IPS-11a (cell line): Measurements from ENCODE around the gene PHF21A.
"Not testable (repeated sequence)": the region's sequence is repeated elsewhere in the genome, so short reads cannot be mapped to it uniquely, and the experiment has no call there.

Experiments used
- H3K4me3 ChIP-seq: one replicate; pipeline ENCODE4 v1.5.1; 2013; ENCODE audit warnings: low read depth, low read length, control low read depth

PHF21A gene

DNA sequence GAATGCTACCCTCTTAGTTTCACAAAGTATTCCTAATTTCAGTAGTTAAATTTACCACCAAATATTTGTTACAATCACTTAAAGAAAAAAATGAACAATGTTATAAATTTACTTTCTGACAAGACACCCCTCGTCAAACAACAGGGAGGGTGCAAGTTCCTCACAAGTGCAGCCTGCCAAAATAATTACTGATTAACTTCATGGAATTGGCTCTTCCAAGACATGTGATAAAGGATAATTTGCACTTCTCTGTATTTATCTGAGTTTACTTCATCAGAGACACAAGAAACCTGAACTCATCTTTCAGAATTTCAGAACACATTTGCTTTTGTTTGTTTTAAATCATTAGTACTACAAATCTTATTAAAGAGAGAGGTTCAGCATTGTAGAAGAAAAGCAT is 132.3 kb downstream of the PHF21A start:
- no peak overlapping the region for H3K4me3 ChIP-seq

DNA sequence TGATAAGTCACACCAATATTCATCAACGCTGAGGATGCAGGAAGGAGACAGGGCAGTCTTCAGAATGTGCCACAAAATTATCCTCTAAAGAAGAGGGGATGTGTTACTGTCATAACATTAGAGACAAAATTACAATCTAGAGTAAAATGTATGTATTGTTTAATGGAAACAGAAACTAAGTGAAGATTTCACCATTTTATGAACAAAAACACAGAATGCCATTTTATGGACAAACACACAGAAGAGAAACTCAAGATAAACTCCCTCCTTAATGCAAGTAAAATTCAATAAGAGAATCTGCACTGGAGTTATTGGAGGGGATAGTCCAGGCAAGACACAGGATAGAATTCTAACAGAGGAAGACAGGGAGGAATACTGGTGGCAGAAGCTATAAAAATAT is 136.0 kb downstream of the PHF21A start:
- no peak overlapping the region for H3K4me3 ChIP-seq

DNA sequence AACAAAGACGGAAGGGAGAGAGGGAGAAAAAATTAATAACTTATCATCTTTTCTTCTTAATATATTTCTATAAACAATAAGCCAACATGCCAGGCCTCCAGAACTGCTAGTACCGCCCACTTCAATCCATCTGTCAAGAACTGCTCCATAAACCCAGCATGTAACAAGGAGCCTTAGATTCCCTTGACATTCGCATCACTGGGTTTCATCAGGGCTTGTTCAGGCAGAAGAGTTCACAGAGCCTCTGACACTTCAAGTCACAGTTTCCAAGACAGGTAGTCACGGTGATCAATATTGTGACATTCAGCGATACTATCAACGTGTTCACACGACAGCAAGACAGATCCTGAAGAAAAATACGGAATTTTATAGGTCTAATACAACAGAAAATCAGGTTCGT is 137.1 kb downstream of the PHF21A start:
- no peak overlapping the region for H3K4me3 ChIP-seq

DNA sequence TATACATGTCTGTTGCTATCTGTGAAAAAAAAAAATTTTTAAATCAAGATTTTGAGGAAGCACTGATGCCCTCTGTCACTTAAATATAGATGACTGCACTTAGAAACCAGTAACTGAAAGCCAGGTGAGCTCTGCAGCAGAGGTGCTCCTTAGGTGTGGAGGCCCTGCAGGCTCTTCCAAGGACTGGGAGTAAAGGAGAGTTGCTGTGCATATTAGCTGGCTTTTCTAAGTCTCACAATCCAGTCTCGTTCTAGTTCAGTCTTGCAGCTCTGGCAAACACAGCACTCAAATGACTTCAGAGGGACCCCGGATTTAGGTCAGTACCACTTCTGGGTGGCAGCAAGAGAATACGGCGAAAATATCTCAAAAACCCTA is 137.8 kb downstream of the PHF21A start:
- H3K4me3 ChIP-seq: no peak overlapping the region

DNA sequence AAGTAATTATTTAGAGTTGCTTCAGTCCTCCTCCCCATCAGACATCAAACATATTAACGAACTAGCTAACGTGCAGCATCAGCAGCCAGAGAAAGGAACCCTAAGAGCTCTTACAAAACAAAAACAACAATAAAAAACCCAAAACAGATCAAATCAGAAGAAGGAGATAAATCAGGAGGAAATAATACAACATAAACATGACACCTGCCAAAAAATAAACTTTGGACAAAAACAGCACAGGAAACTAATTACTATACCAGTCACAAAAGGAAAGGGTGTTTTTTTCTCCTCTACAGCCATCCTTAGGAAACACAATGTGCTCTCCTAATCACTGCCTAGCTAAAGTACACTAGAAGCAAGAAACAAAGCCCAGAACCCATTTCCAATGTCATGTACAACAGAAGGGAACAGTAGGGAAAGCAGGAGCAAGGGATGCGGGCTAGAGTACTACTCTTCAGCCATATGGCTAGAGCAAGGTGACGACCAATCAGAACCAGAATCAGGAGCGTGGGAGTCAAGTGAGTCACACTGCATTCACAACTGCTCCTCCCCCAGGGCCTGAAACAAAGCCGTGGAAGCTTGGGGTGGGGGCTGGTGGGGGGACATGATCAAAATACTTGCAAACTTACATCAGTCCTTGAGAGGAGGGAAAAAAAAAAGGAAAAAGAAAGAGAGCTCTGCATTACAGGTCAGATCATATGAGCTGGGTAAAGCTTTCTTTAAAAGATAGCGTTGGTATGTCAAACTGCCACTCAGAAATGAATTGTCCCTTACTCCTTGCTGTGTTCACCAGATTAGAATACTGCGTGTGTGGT is 138.4 kb downstream of the PHF21A start:
- no peak overlapping the region for H3K4me3 ChIP-seq

DNA sequence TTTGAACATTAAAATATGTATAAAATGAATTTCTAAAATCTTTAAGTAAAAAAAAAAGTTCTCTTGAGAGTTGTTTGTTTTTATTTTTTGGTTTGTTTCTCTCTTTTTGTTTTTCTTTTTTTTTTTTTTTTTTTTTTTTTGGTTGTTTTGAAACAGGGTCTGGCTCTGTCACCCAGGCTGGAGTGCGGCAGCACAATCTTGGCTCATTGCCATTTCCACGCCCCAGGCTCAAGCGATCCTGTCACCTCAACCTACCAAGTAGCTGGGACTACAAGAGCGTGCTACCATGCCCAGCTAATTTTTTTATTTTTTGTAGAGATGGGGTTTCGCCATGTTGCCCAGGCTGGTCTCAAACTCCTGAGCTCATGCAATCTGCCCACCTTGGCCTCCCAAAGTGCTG is 139.4 kb downstream of the PHF21A start:
- H3K4me3 ChIP-seq: not testable (repeated sequence)

DNA sequence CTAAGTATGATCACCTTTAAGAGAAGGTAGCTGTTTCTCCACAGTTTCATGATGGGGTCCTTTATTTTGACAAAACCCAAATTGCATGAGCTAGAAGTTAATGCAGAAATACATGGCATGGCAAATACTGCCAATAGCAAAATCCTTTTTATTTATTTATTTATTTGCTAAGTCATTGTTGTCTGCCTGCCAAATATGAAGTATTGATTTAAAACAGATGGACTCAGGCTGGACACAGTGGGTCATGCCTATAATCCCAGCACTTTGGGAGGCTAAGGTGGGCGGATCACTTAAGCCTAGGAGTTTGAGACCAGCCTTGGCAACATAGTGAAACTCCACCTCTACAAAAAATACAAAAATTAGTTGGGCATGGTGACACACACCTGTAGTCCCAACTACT is 146.4 kb downstream of the PHF21A start:
- no peak overlapping the region for H3K4me3 ChIP-seq

DNA sequence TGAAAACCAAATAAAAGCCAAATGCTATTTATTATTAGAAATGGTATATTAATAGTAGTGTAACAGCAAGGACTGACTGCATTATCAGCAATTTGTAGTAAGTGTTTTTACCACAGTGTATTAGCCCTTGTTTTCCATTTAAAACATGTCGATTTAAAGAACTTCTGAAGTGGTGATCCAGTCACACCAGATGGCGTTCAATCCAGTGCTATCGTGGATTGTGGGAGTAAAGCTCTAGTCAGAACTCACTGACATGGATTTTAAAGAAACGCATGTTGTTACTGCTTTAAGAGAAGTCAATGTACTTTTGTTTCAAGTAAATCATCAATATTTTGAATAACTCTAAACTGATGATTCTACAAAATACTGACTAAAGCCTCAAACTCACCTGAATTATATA is 147.7 kb downstream of the PHF21A start:
- H3K4me3 ChIP-seq: no peak overlapping the region

DNA sequence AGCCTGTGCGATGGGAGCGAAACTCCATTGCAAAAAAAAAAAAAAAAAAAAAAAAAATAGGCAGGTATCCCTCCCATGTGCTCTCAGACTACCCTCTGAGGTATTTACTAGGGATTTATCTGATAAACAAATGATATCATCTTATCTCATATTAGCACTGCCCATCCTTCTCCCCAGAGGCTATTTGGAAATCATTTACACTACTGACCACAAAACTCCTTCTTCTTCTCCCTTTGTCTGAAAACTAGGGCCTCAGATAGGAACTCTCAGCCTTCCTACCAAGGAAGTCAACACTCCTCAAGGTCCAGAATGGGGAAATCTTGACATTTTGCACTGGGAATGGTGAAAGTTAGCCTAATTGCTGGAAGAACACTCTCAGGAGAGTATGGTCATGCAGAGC is 152.4 kb downstream of the PHF21A start:
- H3K4me3 ChIP-seq: no peak overlapping the region

DNA sequence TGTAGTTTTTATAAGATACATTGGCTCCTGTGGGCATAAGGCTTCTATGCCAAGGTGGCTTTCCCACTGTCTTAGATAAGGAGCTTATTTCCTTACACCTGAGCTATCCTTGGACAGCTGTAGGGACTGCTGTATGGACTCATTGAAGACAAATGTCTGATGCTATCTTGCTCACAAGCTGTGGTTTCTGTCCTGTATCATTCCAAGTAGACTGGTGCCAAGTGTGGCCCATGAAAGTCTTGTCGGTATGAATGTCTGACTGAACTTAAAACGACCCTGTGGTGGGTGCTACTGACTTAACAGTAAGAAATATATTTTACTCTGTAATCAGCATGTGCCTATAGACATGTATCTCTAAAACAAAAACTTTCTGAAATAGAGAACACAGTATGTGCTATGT is 153.7 kb downstream of the PHF21A start:
- no peak overlapping the region for H3K4me3 ChIP-seq

DNA sequence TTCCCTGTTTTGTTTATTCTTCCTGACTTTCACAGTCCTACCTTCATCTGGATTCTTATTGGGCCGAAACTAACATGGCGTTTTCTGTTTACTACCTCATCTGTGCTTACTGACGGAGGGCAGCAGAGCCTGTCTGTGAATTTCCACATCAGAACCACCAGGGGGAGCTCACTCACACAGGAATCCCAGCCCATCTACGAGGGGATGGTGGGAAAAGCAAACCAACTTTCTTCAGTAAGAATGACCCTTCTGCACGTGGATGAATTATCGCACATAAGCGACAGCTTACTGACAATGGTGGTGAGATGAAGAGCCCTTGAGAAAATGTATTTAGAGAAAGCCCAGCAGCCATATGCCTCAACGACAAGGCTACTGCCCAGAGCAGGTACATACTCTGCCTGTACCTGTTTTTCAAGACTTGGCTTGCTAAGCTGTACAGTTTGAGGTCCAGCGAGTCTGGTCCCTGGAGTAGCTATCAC is 156.3 kb downstream of the PHF21A start:
- H3K4me3 ChIP-seq: no peak overlapping the region

DNA sequence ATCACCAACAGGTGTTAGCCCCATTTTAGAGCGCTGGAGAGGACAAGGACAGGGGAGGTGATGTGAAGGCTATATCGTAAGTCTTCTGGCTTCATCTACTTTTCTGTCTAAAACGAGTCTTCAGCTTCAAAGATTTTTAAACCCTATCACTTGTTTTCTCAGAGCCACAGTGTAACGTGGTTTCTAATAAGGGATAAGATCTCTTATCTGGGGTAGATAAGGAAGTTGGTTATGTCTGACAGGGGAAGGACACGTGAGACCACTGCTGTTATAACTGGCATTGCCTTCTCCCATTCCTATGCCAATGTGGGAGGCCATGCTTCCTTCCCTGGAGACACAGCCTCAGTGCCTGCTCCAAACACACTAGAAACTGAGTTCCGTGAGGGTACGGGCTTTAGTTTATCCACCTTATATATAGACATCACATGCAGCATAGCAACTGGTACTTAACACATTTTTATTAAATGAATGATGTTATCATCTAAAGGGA is 159.5 kb downstream of the PHF21A start:
- H3K4me3 ChIP-seq: no peak overlapping the region

DNA sequence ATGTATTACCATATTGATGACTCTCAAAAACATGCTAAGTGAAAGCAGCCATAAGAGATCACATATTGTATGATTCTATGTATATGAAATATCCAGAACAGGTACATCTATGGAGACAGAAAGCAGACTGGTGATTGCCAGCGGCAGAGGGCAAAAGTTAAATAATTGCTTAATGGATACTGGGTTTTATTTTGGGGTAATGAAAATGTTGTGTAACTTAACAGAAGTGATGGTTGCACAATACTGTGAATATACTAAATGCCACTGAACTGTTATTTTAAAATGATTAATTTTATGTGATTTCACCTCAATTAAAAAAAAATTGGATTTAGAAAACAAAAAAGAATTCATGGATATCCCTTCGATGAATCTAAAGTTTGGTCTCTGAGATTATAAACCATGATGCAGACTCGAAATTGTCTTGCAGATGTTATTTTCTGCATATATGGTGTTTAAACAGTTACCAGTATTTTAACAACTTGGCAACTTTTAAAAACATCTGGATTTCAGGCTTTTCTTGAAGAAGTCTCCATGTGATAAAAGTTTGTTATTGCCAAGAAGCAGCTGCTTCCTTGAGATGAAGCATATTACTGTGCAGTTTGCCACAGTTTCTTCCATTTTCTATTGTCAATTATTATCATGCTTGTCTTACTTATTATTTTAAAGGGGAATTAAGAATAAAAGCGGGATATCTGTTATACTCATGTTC is 160.7 kb downstream of the PHF21A start:
- H3K4me3 ChIP-seq: no peak overlapping the region

DNA sequence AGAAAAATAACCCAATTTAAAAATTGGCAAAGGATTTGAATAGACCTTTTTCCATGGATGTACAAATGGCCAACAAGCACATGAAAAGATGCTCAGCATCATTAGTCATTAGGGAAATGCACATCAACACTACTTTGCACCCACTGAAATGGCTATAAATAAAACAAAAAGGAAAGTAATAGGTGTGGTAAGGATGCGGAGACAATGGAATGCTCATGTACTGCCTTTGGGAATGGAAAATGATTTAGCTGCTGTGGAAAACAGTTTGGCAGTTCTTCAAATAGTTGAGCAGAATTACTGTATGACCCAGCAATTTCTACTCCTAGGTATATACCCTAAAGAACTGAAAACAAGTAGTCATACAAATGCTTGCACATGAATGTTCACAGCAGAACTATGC is 161.4 kb downstream of the PHF21A start:
- no peak overlapping the region for H3K4me3 ChIP-seq

DNA sequence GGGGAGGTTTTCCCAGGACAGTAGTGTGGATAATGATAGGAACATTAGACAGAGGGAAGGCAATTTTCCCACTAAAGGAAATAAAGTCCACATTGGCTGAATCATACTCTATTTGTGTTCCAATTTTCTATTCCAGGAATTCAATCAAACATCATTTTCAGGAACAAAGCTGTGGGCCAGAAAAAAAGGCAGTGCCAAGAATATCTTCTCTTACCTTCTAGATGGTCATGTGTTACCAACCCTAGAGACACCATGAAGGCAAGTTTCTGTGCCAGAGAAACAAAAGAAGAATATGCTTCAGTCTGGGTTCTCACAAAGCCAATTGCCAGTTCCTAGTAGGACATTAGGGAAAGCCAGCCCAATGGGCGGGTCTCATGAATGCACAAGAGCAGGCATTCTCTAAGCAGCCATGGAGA is 171.3 kb downstream of the PHF21A start:
- no peak overlapping the region for H3K4me3 ChIP-seq

DNA sequence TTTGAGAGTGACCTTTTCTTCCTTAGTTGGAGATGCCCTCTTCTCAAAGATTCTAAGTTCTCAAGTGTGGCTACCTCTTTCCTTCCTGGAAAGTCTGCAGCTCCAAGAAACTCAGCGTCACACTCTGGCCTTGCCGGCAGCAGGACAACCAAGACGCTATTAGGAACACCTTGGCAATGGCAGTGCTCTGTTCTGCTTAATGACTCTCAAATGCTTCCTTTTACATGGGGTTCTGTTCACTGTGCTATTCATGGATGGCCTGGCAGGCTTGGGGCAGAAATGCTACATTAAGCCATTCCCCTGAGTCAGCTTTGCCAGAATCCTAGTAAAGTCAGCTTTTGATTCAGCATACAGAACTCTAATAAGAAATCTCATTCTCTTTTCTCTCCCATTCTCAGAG is 172.9 kb downstream of the PHF21A start:
- no peak overlapping the region for H3K4me3 ChIP-seq

DNA sequence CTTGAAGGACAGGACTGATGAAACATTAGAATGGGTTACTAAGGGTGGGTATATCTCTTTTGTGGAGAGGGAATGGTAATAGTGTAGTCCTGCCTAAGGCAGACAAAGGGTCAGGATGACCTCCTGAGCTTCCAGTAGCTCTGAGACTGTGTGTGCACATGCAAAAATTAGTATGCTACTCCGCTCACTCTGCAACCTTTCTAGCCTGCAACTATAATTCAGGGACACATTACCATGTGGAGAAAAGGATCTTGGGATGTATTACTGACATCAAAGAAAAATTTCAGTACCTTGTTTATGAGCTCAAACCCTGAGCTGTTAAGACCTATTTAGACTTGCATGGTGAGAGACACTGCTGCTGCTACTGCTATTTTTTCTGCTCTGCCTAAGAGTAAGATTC is 173.4 kb downstream of the PHF21A start:
- H3K4me3 ChIP-seq: no peak overlapping the region

DNA sequence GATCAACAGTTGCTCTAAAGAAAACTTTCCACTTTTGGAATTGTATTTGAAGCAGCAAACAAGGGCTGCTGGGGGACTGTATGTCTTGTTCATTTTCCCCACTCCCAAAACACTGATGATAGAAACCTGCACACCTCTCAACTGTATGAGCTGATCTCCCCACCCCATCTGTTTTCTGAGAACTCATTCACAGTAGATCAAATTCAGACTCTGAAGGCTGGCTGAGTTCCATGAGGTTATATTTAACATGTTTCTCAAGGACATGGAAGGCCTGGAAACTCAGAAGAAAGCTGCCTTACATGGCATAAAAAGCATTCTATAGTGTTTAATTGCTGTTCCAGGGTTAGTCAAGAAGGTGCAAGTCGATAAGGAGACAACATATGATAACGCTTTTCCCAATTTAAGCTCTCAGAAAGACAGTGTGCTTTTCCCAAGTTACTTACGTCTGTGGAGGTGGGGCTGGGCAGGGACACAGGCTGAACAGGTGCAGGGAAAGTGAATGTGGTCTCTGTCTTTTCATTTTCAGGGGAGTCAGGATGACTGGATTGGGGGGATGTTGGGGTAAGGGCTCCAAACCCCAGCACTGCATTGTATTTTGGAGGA is 175.8 kb downstream of the PHF21A start:
- no peak overlapping the region for H3K4me3 ChIP-seq

DNA sequence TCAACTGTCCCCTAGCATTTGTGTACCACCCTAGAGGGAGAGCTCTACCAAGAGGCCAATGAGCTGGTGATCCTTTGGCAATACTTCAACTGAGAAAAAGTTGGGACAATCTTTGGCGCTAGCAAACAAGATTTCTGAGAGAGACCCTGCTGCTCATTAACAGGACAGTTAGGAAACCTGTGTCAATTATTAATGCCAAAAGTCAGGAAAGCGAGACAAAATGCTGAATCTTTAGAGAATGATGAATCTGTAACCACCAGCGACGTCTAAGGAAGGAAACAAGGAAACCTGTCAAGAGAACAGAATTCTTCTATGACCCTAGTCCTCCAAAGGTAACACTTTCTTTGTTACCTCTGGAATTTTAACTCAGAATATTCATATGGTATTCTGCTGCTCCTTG is 178.9 kb downstream of the PHF21A start:
- no peak overlapping the region for H3K4me3 ChIP-seq

DNA sequence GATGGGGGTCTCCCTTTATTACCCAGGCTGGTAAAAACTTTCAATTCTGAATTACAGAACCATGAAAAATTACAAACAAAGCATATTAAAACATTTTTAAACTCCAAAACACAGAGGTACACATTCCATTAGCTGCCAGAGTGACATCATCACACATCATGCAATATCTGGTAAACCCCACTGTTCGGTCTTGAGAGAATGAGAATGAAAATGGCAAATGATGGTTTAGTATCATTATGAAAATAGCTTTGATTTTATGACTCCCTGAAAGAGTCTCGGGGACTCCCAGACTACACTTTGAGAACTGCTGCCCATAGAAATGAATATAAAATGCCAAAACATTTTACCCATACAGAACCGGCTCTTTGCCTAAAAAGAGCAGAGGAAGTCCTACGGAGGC is 180.0 kb downstream of the PHF21A start:
- H3K4me3 ChIP-seq: no peak overlapping the region

DNA sequence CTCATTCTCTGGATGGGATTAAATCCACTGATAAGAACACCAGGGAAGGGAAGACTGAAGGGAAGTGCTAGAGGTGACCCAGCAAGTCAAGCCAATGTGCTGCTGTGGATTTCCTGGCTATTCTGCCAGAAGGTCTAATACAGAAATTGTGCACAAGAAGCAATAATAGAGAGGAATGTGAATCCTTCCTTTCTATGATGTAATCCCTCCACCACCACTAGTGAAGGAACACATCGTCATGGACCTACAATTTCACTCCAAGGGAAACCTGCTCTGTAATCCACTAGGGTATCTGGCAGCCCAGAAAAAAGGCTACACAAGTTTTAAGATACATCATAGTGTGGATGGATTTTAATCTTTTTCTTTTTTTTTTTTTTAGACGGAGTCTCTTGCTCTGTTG is 181.4 kb downstream of the PHF21A start:
- H3K4me3 ChIP-seq: no peak overlapping the region

DNA sequence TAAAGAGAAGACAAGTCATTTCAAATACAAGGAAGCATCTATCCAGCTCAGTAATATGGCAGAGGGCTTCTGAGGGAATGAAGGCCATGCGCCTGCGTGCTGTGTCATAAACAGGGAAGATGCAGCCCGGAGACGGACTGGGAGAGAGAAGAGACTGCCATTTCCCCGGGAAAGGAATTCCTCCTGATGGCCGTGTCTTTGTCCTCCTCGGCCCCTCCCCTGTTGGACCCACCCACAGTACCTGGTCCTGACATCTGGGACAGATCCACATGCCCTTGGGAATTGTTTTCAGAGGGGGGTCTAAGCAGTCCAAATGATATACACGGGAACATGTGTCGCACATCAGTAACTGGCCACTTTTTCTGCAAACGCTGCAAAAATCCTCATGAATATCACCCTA is 183.3 kb downstream of the PHF21A start:
- no peak overlapping the region for H3K4me3 ChIP-seq
